ENCODE measurements around the gene NAA80. TPM values are rescaled to one million over a fixed set of nuclear protein-coding genes. Genes with fewer than 3 reads are reported as not detected.
A peak's percentile ranks its signal among the peaks of the same experiment; 100 is the strongest.

The NAA80 gene
- polyA plus RNA-seq, 1 donor, result 9.5 TPM

- peak; percentile 96 for DNase-seq
Observed at GRCh38 chr3:50327943-50328691, 28.9 kb upstream of the NAA80 start, which contains the start of gene TUSC2. TSS of gene TUSC2 (minus strand) at chr3:50328223. CDS start at chr3:50328099, 124 bp downstream.

- DNase-seq, result no peak
Observed at GRCh38 chr3:50327129-50327528, 27.9 kb upstream of the NAA80 start.

- no peak for DNase-seq
Observed at GRCh38 chr3:50326182-50326541, 27.0 kb upstream of the NAA80 start.

GRCh38 chr3:50325497-50326181 lies 26.4 kb upstream of the NAA80 start:
- no peak for DNase-seq

- DNase-seq, result no peak
Observed at GRCh38 chr3:50325113-50325480, 25.9 kb upstream of the NAA80 start.

GRCh38 chr3:50324351-50325112 lies 25.3 kb upstream of the NAA80 start:
- peak; percentile 66 for DNase-seq

GRCh38 chr3:50323614-50324199 lies 24.5 kb upstream of the NAA80 start:
- no peak for DNase-seq

GRCh38 chr3:50323092-50323600 lies 23.9 kb upstream of the NAA80 start:
- DNase-seq, result no peak

- no peak for DNase-seq
Observed at GRCh38 chr3:50322386-50323091, 23.3 kb upstream of the NAA80 start, which contains the start of gene HYAL2. TSS of gene HYAL2 (minus strand) at chr3:50322745. CDS start at chr3:50320489, 2,256 bp downstream.

- DNase-seq, result no peak
Observed at GRCh38 chr3:50322115-50322385, 22.8 kb upstream of the NAA80 start.

GRCh38 chr3:50321336-50322114 lies 22.3 kb upstream of the NAA80 start:
- peak; percentile 90 for DNase-seq

- DNase-seq, result peak; percentile 87
Observed at GRCh38 chr3:50320853-50321335, 21.7 kb upstream of the NAA80 start.

- DNase-seq, result no peak
Observed at GRCh38 chr3:50319894-50320625, 20.9 kb upstream of the NAA80 start.

- no peak for DNase-seq
Observed at GRCh38 chr3:50319181-50319893, 20.1 kb upstream of the NAA80 start.

GRCh38 chr3:50318615-50319014 lies 19.4 kb upstream of the NAA80 start:
- DNase-seq, result no peak

- DNase-seq, result no peak
Observed at GRCh38 chr3:50318163-50318562, 19.0 kb upstream of the NAA80 start.

GRCh38 chr3:50317300-50317699 lies 18.1 kb upstream of the NAA80 start:
- no peak for DNase-seq

- no peak for DNase-seq
Observed at GRCh38 chr3:50316657-50317242, 17.5 kb upstream of the NAA80 start.

- DNase-seq, result no peak
Observed at GRCh38 chr3:50314816-50315215, 15.6 kb upstream of the NAA80 start.

Data from hindlimb muscle (tissue), 1 donor.